HG03066 (cell line): ENCODE measurements around the gene ZNF776.
"Not testable (repeated sequence)": the region's sequence is repeated elsewhere in the genome, so short reads cannot be mapped to it uniquely, and the experiment has no call there.

ENCODE experiments used
- ATAC-seq: cut with Tn5 transposase; IDR thresholded peaks from one replicate; pipeline ENCODE4 v1.9.1; 2021; ENCODE audit warnings: low read depth; ENCODE audit not compliant: unreplicated experiment

The ZNF776 gene

DNA sequence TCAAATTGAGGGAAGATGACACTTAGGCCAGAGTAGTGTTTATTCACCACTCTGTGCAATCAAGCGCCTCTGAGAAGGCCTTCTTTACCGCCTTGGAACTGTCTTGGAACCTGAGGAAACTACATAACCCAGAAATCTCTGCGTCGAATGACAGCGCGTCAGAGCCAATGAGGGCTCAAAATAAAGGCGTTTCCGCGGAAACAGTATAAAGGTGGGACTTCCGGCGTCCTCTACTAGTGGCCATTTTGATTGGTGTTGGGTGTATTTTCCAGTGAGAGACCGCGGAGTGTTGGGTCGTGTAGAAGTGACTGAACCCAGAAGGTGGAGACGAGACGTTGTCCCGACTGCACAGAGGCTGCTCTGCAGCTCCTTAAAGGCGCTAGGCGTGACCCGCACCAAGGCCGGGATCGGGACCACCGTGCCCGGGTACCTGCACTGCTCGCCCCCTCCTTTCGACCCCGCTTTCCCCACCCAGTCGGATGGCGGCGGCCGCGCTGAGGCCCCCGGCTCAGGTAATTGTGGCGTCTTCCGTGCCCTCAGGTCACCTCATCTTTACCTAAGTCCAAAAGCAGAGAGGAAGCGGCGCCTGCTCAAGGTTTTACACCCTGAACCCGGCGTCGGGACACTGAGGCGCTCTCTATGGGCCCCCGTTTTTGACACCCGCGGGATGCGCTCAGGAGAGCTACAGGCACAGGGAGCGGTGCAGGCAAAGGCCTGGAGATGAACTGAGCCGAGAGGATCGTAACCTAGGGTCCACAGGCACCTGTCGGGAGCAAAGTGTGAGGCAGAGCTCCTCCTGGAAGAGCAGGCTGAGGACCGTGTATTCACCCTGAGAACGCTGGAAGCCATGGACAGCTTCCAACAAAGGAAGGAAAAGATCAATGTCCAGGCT lies at the start of gene ZNF776:
TSS of gene ZNF776 (plus strand) at position 236 of the 892 bp plus-strand sequence. CDS start at position 480, 244 bp downstream.
- ATAC-seq = peak; percentile 95

DNA sequence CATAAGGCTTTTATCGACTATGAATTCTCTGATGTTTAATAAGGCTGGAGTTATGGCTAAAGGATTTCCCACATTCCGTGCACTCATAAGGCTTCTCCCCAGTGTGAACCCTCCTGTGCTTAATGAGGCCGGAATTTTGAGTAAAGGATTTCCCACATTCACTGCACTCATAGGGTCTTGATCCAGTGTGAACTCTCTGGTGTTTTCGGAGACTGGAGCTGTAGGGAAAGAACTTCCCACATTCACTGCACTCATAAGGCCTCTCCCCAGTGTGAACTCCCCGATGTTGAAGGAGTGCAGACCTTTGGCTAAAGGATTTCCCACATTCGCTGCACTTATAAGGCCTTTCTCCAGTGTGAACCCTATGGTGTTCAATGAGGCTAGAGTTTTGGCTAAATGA lies 45.0 kb upstream of the ZNF776 start:
- no peak for ATAC-seq

DNA sequence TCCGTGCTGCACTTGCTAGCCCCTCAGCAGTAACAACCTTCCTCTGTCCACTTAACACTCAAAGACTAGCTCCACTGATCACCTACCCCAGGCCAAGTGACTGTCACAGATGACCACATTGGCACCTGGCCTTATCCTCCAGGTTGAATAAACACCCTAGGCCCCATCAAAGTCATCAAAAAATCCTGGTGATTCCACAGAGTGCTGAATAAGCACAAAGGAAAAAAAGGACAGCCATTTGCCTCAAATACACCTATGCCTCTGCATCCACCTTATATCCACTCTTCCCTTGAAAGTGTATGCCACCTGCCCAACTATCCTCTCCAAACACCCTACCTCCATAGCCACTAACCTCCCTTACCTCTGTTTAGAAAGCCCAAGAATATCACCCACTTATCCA lies 40.3 kb upstream of the ZNF776 start:
- no peak for ATAC-seq

DNA sequence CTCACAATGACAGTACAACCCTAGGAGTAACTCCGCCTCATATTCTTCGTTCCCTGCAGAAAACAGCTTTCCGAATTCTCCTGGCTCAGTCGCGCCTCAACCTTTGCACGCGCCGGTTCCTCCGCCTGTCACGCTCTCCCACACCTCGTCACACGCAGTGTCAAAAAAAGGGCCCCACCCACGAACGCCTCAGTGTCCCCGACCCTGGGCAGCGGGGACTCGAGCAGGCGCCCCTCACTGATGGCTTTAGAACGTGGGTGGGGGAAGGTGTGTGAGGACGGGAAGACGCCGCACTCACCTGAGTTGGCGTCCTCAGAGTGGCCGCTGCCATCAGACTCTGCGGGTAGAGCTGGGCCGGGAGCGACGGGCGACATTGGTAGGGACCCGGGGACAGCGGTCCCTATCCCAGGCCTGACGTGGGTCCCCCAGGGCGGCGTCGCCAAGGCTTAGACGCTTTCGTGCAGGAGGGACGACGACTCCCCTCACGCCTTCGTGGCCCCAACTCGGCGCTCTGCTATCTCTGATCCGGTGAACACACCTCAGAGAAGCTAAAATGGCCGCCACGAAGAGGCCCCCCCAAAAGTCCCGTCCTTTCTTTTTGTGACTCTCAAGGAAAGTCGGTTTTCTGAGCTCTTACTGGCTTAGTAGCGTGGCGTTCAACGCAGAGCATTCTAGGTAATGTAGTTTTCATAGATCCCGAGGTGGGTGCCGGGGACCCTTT lies 37.8 kb upstream of the ZNF776 start, which contains the start of gene ZNF154:
TSS of gene ZNF154 (minus strand) at position 564 of the 721 bp plus-strand sequence. CDS start at position 331, 233 bp downstream.
- no peak for ATAC-seq

DNA sequence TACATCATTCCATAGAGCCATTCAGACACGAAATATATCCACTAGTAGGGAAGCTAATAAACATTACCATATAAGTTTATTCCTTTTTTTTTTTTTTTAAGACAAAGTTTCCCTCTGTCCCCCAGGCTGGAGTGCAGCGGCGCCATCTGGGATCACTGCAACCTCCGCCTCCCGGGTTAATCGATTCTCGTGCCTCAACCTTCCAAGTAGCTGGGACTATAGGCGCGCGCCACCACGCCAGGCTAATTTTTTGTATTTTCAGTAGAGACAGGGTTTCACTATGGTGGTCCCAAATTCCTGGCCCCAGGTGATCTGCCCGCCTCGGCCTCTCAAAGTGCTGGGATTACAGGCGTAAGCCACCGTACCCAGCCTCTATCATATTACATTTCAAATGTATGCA lies 37.0 kb upstream of the ZNF776 start:
- no peak for ATAC-seq

DNA sequence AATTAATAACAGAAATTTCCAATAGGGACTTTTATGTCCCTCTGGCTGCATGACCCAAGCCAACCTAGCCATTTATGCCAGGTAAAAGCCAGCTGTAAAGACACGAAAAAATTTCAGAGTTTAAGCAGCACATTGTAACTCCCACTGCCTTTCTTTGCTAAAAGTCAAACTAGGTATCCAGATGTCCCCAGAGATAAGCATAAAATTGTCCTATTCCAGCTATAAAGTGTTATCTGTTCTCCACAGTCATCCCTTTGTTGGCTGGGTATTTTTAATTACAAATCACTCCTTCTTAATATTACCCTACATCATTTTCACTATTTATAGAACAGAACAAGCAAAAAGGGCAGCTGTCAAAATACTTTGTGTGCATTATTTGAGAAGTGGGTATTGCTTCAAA lies 34.4 kb upstream of the ZNF776 start:
- no peak for ATAC-seq

DNA sequence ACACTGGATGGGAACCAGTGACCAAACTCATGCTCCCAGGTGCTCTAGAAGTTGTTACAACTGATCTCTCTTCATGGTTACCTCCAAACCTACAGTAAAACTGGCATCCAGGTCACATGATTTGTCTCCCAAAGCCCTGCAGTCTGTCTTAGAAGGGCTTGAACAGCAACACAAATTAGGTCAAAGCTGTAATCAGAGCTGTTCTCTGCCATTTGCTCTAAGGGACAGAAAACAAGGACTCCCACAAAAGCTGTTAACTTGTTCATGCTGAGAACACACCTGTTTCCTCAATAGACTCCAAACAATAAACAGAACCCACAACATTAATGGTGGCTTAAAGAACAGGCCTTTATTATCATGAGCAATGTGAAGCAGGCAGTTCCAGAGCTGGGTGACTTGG lies 27.2 kb upstream of the ZNF776 start:
- ATAC-seq = no peak

DNA sequence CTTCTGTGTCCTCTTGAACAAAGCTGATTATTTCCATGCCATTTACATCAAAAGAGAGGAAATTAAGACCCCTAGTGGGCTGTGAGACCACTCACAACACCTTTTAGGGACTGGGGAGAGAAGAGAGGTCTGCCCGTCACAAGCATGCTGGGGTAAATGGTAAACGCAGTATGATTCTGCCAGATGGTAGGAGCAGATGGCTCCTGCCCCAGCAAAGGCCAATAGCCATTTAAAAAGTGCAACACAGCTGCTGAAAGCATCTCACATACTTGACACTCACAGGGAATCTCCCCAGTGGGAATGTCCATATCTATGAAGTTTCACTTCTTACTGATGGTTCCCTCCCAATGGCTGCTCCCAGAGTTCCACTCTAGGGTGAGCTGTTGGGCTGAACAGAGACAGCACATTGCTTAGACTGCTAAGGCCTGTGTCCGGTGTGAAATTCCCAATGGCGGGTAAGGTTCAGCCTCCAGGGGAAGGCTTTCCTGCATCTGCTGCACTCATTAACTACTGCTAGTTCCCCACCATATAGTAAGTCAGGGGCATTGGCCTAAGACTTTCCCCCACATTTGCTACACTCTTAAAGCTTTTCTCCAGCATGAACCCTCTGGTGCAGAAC lies 26.6 kb upstream of the ZNF776 start:
- ATAC-seq = no peak

DNA sequence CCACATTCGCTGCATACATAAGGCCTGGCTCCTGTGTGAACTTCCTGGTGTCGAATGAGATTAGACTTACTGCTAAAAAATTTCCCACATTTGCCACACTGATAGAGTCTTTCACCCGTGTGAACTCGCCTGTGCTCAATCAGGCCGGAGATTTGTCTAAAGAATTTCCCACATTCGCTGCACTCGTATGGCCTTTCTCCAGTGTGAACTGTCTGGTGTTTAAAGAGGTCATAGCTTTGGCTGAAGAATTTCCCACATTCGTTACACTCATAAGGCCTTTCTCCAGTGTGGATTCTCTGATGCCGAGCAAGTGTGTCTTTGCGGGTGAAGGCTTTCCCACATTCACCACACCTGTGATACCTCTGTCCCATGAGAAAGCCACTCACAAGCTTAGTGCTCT lies 25.7 kb upstream of the ZNF776 start:
- no peak for ATAC-seq

DNA sequence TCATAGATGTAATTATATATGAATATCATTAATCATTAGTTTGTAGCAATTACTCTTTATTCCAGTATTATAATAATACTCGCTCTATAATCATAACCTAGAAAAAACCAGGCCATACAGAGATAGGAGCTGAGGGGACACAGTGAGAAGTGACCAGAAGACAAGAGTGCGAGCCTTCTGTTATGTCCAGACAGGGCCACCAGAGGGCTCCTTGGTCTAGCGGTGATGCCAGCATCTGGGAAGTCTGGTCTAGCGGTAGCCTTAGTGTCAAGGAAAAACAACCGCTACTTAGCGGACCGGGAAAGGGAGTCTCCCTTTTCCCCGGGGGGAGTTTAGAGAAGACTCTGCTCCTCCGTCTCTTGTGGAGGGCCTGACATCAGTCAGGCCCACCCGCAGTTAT lies 8.3 kb upstream of the ZNF776 start:
- ATAC-seq = not testable (repeated sequence)

DNA sequence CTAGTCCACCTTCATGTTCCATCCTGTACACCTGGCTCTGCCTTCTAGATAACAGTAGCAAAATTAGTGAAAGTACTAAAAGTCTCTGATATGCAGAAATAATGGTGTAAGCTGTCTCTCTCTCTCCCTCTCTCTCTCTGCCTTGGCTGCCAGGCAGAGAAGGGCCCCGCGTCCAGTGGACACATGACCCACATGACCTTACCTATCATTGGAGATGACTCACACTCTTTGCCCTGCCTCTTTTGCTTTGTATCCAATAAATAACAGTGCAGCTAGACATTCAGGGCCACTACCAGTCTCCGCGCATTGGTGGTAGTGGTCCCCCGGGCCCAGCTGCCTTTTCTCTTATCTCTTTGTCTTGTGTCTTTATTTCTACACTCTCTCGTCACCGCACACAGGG lies 7.8 kb upstream of the ZNF776 start:
- ATAC-seq = not testable (repeated sequence)

DNA sequence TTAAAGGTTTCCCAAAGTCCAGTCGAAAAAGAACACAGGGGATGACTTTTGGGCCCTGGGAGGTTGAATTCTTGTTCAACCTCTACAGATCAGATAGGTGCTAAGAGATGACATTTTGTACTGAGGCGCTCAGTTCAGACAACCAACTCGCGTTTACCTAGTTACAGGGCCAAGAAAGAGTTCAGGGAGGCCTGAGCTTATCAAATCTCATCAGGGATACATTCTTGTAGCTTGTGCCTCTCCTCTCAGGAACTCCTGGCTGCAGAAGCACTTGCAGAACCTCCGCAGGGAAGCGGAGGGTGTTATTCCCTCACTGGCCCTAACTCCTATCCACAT lies 825 bp downstream of the ZNF776 start:
- no peak for ATAC-seq

DNA sequence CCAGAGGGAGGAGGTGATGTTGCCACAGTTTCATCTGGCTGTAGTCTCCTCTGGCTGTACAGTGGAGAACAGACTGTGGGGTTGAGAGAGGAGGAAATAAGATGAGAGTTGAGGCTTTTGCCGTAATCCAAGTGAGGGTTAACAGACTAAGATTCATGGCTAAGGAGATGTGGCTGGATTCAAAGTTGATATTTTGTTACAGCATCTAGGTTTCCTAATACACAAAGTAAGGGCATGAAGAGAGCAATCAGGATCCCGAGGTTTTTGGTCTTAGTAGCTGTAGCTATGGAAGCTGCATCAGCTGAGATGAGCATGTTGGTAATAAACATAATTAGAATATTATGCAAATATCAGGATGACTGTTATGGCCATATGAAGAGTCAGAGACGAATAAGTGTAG lies 1.4 kb downstream of the ZNF776 start:
- ATAC-seq = no peak

DNA sequence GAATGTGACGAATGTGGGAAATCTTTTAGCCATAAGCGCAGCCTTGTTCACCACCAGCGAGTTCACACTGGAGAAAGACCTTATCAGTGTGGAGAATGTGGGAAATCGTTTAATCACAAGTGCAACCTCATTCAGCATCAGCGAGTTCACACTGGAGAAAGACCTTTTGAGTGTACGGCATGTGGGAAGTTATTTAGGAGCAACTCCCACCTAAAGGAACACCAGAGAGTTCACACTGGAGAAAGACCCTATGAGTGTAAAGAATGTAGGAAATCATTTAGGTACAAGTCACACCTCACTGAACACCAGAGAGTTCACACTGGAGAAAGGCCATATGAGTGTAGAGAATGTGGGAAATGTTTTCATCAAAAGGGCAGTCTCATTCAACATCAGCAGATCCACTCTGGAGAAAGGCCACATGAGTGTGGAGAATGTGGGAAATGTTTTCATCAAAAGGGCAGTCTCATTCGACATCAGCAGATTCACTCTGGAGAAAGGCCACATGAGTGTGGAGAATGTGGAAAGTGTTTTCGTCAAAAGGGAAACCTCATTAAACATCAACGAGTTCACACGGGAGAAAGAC lies 7.6 kb downstream of the ZNF776 start:
- no peak for ATAC-seq

DNA sequence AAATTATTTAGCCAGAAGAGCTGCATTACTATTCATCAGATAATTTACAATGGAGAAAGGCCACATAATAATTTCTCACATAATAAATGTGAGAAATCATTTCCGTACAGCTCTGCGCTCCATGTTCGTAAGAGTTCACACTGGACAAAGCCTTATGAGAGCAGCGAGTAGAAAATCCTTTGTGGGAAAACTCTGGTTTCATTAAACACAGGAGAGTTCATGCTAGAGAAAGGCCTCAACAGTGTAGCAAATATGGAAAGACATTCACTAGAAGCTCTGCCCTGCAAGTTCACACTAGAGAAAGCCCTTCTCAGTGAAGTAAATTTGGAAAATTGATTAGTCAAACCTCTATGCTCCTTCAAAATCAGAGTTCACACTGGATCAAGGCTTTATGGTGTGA lies 8.4 kb downstream of the ZNF776 start:
- no peak for ATAC-seq

DNA sequence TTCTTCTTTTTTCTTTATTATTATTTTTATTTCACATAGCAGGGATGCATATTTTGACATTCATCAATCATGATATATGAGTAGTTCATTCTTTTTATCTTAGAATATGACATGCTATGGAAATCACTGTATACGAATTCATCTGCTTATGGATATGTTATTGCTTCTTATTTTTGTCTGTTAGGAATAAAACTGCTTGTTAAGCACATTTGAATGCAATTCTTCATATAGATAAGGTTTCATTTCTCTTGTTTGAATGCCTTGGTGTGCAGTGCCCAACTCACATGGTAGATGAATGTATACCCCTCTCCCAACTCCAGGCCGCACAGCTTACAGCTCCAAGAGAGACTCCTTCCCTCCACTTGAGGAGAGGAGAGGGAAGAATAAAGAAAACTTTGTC lies 11.3 kb downstream of the ZNF776 start:
- no peak for ATAC-seq

DNA sequence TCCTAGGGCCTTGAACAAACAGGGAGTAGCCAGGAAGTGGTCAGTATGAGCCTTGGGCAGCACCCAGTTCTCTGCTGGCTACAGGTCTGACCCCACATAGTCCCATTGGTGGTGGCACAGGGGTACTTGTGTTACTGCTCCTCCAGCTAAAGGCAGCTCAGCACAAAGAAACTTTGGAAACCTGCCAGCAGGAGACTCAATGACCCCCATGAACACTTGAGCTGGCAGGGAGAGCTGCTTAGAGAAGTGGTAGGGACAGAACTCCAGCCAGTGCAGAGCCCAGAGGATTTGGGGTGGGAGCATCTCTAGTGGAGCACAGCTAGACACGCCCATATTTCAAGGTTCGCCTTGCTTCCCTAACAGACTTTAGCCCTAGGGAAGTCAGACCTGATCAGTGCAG lies 12.5 kb downstream of the ZNF776 start:
- ATAC-seq = no peak

DNA sequence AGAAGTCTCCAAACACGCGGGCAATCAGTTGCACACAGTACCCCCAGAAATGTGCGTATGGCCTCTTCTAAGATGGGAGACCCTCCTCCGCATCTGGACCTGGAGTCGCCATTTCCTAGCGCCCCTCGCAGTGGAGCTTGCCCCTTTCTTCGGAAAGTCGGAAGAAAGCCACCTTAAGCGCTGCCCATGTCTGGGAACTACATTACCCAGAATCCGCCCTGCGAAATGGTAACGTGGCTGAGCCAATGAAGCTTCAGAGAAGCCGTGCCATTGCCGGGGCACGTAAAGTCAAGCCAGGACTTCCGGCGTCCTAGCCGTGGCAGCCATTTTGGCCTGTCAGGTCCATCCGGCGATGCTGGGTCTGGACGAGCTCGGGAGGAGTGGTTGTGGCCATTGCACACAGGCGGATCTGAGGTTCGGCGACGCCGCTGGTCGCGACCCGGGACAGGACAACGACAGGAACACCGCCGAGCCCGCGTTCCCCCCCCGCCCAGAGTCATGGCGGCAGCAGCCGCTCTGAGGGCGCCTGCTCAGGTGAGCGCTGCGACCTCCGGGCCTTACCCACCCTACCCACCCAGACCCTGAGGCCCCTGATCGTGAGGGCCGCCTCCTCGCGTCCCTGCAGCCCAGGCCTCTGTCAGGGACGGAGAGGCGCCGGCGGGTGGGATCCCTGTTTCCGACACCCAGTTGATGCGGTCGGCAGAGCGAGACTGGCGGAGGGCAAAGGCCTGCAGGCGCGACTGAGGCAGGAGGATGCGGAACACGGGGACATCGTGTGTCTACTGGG lies 22.9 kb downstream of the ZNF776 start, which contains the start of gene ZNF586:
TSS of gene ZNF586 (plus strand) at position 332 of the 787 bp plus-strand sequence. CDS start at position 499, 167 bp downstream.
- peak; percentile 98 for ATAC-seq

DNA sequence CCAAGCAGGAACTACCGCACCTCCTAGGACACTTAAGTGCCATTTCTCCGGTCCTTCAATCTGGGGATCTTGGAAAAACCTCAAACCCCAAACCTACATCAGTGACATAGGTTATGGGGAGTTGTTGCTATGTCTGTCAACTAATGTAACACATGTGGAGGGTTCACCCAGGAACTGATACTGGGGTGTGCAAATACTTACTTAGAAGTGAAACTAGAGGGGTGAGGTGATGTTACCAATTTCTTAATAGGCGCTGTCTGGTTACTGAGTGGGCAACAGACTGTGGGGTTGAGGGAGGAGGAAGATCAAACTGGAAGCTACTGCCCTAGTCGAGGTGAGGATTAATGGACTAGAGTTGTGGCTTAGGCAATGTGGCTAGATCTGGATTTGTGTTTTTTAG lies 24.8 kb downstream of the ZNF776 start:
- no peak for ATAC-seq

DNA sequence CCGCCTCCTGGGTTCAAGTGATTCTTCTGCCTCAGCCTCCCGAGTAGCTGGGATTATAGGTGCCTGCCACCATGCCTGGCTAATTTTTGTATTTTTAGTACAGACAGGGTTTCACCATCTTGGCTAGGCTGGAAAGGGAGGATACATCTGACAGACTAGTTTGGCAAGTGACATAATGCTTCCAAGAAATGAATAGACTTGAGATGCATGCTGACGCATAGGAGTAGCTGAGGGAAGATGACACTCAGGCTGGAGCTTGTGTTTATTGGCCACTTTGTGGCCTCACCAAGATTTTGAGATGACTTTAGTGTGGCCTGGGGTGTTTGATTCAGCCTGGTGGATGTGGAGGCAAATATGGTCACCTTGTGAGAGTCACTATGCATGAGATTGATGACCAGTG lies 26.9 kb downstream of the ZNF776 start:
- no peak for ATAC-seq
